GM10266 (cell line): ENCODE data around the gene SPAG16.

Experiments used
- DNase-seq: peaks from one replicate; pipeline ENCODE4 v3.0.0; 2012; ENCODE audit errors: extremely low spot score
- CTCF ChIP-seq: IDR thresholded peaks from 2 replicates; pipeline ENCODE4 v1.5.1; 2012; ENCODE audit warnings: mild to moderate bottlenecking, low read depth; ENCODE audit not compliant: control insufficient read depth, insufficient read depth; ENCODE audit errors: missing control alignments

Gene SPAG16

GRCh38 chr2:213284105-213285090, at the start of gene SPAG16:
Gene SPAG16, plus strand, starts transcription at chr2:213284464.
- DNase-seq, result peak; percentile 94
- TF ChIP-seq CTCF, result no peak

GRCh38 chr2:213234641-213235040, 49.6 kb upstream of the SPAG16 start:
- no peak for TF ChIP-seq CTCF
- DNase-seq, result no peak

GRCh38 chr2:213235741-213236140, 48.5 kb upstream of the SPAG16 start:
- DNase-seq, result no peak
- no peak for TF ChIP-seq CTCF

GRCh38 chr2:213237251-213237650, 47.0 kb upstream of the SPAG16 start:
- TF ChIP-seq CTCF, result no peak
- no peak for DNase-seq

GRCh38 chr2:213237787-213238186, 46.5 kb upstream of the SPAG16 start:
- no peak for DNase-seq
- no peak for TF ChIP-seq CTCF

GRCh38 chr2:213238753-213239495, 45.3 kb upstream of the SPAG16 start:
- DNase-seq, result peak; percentile 5
- no peak for TF ChIP-seq CTCF
